Measurements from ENCODE around the gene SCN1B.
"Not testable (repeated sequence)": the region's sequence is repeated elsewhere in the genome, so short reads cannot be mapped to it uniquely, and the experiment has no call there.

Gene SCN1B

DNA sequence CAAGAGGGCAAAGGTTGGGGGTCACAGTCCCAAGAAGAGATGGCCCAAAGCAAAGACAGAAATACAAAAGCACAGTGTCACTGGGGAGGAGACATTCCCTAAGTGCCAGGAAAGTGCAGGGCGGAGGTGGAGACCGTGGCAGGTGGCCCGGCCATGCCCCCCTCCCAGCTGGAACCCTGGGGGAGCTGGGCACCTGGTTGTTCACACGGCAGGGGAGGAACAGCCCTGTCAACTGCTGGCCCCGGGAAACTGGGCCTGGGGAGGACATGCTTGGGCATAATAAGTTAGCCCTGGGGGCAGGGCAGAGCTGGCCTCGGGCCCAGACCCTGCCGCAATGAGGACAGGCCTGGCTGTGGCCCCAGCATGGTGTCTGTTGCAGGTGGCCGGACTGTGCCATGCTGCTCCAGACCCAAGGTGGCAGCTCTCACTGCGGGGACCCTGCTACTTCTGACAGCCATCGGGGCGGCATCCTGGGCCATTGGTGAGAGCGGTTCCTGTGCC is 18.7 kb downstream of the SCN1B start:
- no peak for DNase-seq (ENCODE audit: insufficient read length, low spot score)
- TF ChIP-seq, protein P1, sequence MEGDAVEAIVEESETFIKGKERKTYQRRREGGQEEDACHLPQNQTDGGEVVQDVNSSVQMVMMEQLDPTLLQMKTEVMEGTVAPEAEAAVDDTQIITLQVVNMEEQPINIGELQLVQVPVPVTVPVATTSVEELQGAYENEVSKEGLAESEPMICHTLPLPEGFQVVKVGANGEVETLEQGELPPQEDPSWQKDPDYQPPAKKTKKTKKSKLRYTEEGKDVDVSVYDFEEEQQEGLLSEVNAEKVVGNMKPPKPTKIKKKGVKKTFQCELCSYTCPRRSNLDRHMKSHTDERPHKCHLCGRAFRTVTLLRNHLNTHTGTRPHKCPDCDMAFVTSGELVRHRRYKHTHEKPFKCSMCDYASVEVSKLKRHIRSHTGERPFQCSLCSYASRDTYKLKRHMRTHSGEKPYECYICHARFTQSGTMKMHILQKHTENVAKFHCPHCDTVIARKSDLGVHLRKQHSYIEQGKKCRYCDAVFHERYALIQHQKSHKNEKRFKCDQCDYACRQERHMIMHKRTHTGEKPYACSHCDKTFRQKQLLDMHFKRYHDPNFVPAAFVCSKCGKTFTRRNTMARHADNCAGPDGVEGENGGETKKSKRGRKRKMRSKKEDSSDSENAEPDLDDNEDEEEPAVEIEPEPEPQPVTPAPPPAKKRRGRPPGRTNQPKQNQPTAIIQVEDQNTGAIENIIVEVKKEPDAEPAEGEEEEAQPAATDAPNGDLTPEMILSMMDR (IDR thresholded peaks at IDR 0.05; ENCODE audit: insufficient read depth, missing control alignments) = no peak
- no peak for FAIRE-seq

DNA sequence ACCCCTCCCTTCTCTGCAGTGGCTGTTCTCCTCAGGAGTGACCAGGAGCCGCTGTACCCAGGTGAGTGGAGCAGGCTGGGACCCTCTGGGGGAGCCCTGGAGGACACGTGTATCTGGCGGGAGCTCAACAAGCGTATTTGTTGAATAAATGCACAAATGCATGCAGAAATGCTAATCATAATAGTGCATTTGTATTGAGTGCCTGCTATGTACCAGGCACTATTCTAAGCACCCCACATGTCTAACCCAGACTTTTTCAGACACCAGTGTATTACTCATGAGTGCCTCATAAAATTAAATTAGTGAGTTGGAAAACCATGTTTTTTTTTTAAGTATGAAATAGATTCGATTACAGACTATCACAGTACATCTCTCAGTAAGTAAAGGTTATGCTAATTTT is 19.2 kb downstream of the SCN1B start:
- DNase-seq (ENCODE audit: insufficient read length, low spot score) (no peak), FAIRE-seq (no peak)
- TF ChIP-seq, protein P1 (IDR thresholded peaks at IDR 0.05; ENCODE audit: insufficient read depth, missing control alignments) = no peak

DNA sequence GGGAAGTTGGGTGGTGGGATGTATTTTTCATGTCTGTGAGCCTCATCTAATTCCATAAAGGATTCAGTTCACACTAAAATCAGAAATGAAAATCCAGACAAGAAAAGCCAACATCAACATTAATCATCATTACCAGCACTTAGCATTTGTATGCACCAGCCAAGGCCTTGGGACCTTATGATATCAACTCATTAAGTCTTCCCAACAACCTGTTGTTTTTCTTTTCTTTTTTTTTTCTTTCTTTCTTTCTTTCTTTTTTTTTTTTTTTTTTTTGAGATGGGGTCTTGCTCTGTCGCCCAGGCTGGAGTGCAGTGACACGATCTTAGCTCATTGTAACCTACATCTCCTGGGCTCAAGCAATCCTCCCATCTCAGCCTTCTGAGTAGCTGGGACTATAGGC is 20.4 kb downstream of the SCN1B start:
- not testable (repeated sequence) for DNase-seq (ENCODE audit: insufficient read length, low spot score); FAIRE-seq

DNA sequence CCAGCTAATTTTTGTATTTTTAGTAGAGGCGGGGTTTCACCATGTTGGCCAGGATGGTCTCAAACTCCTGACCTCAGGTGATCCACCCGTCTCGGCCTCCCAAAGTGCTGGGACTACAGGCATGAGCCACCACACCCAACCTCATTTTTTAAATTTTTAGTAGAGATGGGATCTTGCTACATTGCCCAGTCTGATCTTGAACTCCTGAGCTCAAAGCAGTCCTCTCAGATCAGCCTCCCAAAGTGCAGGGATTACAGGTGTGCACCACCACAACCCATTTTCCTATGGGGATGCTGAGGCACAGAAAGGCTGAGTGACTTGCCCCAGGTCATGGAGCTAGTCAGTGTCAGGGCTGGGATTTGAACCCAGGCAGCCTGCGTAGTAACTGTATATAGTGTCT is 21.0 kb downstream of the SCN1B start:
- FAIRE-seq = not testable (repeated sequence)

DNA sequence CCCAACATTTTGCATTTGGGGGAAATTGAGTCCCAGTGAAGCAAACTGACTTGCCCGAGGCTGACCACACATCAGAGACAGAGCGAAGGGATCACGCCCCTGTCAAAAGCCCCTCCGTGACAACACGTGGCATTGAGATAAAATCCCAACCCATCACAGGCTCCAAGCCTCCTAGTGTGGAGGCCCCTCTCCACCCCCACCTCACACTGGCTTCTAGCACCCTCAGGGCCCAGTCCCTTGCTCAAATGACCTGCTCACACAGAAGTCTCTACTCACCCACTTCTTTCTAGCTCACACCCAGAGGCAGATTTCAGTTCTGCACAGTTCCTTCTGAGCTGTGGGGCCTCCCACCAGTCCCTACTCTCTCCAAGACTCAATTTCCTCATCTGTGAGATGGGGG is 21.5 kb downstream of the SCN1B start:
- TF ChIP-seq, protein P1 (IDR thresholded peaks at IDR 0.05; ENCODE audit: insufficient read depth, missing control alignments) = no peak
- DNase-seq (ENCODE audit: insufficient read length, low spot score) (no peak), FAIRE-seq (no peak)

More for the DNA sequence above, 21.0 kb downstream of the SCN1B start:
- not testable (repeated sequence) for DNase-seq (ENCODE audit: insufficient read length, low spot score)

DNA sequence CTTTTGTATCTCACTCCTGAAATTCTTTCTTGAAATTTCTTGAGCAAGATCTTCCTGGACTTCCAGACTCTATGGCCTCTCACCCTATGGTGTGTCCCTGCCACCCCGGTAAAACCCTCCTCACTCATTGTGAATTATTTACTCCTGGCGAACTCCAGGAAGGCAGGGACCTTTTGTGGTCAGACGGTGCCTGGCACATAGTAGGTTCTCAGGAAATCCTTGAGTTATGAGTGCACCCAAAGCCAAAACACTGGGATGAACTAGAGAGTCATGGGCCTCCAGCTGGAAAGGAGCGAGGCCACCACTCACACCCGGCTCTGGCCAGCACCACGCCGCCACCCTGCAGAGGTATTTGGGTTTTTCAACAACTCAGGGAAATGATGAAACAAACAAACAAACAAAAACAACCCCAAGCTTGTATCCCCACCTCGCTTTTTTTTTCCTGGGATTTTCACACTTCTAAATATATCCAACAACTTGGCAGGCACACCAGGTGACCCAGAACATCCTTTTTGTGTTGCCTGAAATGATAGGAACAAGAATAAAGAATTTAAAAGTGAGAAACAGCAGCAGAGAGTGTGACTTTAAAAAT is 22.4 kb downstream of the SCN1B start:
- DNase-seq (ENCODE audit: insufficient read length, low spot score) (no peak), FAIRE-seq (no peak)
- TF ChIP-seq, protein P1 (IDR thresholded peaks at IDR 0.05; ENCODE audit: insufficient read depth, missing control alignments) = no peak

DNA sequence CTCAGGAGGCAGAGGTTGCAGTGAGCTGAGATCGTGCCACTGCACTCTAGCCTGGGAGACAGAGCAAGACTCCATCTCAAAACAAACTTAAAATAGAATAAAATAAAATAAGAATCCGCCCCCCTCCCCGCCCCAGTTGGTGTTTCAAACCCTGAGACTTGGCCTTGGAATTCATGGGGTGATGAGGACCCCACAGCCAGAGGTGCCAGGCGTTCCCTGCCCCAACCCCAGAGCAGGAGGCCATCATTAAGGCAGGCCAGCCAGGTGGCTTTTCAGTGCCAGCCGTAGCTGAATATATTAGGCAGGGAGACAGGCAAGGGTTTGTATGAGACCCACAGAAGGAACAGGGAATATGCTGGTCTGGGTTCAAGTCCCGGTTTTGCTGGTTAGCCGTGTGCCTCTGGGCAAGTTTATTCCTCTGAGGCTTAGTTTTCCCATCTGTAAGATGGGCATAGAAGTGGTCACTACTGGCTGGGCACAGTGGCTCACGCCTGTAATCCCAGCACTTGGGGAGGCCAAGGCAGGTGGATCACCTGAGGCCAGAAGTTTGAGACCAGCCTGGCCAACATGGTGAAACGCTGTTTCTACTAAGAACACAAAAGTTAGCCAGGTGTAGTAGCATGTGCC is 23.5 kb downstream of the SCN1B start:
- TF ChIP-seq, protein P1 (IDR thresholded peaks at IDR 0.05; ENCODE audit: insufficient read depth, missing control alignments) = no peak
- no peak for DNase-seq (ENCODE audit: insufficient read length, low spot score)
- no peak for FAIRE-seq

DNA sequence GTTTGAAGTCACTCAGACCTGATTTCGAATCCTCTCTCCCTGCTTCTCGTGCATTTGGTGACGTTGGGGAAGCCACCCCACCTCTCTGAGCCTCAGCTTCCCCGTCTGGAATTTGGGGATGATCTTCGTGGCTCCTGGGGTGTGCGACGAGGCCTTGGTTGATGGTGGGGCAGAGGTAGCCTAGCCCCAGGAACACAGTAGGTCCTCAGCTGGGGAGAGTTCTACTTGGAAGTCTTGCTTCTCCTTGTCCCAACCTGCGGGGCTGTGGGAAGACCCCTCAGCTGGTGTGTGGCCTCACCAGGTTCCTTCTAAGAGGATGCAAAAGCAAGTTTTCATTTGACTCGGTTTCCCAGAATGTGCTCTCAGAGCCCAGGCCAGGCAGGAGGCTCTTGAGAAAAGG is 24.4 kb downstream of the SCN1B start:
- TF ChIP-seq, protein P1 (IDR thresholded peaks at IDR 0.05; ENCODE audit: insufficient read depth, missing control alignments) = no peak
- FAIRE-seq (no peak), DNase-seq (ENCODE audit: insufficient read length, low spot score) (no peak)

Measured in D721Med (cell line).